Measurements from ENCODE around the gene IGLL1.
"Not testable (repeated sequence)": the region's sequence is repeated elsewhere in the genome, so short reads cannot be mapped to it uniquely, and the experiment has no call there.

Gene IGLL1

DNA sequence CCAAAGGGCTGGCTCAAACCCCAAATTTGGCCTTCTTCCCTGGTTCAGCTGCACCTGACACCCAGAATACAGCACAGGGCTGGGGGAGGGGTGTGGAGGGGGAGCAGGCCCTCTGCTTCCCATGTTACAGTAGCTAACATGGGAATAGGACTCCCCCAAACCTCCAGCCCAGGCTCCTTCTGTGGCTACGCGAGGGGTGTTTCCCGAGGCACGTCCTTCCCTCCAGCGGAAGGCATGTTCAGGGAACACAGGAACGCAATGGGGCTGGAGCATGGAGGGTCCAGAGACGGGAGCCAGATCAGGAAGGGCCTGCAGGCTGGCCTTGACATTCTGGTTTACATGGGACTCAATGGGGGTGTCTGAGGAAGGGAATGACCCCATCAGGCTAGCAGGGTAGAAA lies 11.8 kb upstream of the IGLL1 start:
- no peak for DNase-seq (ENCODE audit: low read depth in 4 of 4, low spot score in 1 of 4)

DNA sequence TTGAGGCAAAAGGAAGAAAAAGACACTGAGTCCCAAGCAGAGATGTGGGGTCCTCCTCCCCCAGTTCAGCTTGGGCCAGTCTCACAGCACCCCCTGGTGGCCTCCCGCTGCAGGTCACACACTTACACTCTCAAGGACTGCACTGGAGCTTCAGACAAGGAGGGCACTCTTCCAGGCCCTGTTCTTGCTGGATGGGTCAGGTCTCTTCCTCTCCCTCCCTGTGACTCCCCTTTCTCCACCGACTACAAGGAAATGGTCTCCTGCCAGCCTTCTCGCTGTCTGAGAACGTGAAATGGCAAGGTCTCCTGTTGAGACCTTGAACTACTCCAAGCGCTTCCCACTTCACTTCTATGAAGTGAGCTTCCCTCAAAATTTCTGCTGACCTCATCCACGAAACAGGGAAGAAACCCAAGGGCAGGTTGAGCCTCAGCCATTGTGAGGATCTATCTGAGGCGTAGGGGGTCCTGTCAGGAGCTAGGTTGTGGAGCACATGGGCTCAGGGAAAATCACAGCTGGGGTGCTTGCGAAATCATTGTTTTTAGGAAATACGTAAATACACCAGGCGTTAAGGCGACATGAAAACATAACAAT lies 11.2 kb upstream of the IGLL1 start:
- DNase-seq (ENCODE audit: low read depth in 4 of 4, low spot score in 1 of 4), result peak; percentile 11 to 50 (median 28)

DNA sequence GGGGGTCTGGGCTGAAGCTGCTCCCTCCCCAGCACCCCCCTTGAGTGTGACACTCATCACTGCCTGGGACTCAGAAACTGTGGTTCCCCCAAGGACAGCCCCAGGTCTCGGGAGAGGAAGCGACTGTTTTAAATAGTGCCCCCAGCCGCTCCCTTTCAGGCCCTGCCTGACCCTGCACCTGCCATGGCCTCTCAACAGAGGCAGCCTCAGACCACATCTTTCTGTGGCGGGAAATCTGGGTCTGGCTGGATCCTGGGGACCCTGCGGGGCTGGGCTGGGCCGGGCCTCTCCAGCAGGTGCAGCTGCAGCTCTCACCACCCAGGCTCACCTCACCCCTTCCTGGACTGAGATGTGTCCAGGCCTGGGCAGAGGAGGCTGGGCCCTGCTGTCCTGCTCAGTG lies 3.7 kb upstream of the IGLL1 start:
- no peak for DNase-seq (ENCODE audit: low read depth in 4 of 4, low spot score in 1 of 4)

DNA sequence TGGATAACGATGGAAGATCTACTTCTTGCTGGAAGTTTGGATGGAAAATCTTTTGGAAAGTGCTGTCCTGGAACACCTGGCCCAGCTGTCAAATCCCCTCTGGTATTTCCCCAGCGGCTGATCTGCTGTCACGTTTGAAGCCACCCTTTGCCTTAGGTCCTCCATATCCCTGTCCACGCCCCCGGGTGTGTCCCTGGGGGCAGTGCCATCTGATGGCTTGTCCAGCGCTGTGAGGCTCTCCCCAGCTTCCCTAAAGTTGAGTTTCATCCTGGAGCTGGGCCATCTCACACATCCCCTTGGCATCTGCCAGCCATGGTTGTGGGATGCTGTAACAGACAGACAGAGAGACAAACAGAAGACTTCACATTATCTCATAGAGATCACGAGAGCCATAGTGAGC lies 3.1 kb upstream of the IGLL1 start:
- no peak for DNase-seq (ENCODE audit: low read depth in 4 of 4, low spot score in 1 of 4)

DNA sequence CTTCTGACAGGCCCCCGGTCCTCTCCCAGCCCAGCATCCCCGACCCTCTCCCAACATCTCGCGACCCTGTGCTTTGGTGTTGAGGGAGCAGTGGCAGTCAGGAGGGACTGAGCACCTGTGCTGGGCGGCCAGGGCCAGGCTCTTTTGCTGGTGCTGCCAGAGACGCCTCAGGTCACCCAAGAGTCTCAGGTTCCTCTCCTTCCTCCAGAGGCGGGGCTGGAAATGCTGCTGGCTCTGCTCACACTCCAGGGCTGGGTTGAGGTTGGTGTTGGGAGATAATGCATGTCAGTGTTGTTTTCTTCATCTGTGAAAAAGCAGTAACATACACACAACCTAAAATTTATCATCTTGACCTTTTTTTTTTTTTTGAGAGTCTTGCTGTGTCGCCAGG lies 1.2 kb upstream of the IGLL1 start:
- DNase-seq (ENCODE audit: low read depth in 4 of 4, low spot score in 1 of 4), result no peak

DNA sequence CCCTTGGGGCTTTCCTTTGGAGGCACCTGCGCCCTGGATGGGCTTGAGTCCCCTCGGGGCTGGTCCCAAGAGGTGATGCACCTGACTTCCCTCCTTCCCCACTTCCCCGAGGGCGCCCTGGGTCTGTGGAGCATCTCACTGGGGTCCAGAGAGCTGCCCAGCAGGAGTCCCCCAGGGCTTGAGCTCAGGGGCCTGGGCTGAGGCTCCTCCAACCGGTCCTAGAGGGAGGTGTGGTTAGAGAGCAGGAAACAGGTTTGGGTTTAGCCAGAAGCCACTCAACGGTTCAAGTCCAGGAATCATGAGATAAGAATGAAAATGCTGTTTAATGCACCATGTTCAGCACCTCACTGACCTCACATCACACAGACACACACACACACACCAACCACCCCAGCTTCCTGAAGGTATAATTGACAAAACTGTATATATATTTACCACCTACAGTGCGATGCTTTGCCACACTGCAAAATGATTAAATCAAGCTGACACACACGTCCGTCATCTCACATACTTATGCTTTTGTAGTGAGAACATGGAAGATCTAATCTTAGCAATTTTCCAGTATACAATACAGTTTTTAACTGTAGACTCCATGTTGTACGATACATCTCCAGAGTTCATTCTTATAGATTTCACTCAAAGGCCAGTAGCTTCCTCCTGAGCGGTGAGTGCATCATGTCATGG lies 628 bp upstream of the IGLL1 start:
- no peak for DNase-seq (ENCODE audit: low read depth in 4 of 4, low spot score in 1 of 4)

DNA sequence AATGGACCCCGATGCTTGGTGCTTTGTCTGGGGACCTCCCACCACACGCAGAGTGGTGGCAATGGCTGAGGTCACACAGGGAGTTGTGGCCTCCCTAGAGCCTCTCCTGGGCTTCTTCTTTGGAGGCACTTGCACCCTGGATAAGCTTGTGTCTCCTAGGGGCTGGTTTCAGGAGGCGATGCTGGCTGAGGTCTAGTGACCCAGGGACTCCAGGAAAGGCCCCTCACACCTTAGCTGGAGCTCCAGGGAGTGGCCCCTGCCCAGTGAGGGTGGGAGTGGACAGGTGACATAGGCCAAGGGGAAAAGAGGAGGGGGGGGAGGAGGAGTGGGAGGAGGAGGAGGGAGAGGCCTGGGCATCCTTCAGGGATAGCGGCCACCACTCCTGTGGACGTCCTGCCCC lies 810 bp downstream of the IGLL1 start:
- DNase-seq (ENCODE audit: low read depth in 4 of 4, low spot score in 1 of 4), result no peak

DNA sequence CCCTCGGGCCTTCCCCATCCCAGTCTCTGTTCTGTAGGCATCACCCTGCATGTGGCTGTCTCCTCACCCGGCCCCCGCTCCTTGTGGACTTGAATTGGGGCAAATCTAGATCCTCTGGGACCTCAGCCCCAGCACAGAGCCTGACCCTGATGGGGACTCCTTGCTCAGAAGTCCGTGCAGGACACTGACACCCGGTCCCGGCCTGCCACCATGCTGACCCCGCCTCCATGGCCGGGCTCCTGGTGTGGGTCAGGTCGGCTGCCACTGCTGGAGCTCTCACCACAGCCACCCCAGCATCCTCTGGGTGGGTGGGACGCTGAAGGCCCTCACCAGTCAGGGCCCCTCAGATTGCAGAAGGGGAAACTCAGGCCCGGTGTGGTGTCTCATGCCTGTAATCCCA lies 1.8 kb downstream of the IGLL1 start:
- DNase-seq (ENCODE audit: low read depth in 4 of 4, low spot score in 1 of 4), result no peak

DNA sequence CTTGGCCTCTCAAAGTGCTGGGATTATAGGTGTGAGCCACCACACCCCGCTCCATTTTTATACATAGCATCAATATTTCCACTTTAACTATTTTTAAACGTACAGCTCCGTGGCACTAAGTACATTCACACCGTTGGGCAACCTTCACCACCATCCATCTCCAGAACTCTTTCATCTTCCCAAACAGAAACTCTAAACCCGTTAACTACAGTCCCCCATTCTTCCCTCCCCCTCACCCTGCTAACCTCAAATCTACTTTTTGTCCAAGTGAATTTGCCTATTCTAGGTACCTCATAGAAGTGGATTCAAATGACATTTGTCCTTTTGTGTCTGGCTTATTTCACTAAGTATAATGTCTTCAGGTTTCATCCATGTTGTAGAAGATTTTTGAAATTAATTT lies 3.4 kb downstream of the IGLL1 start:
- DNase-seq (ENCODE audit: low read depth in 4 of 4, low spot score in 1 of 4), result no peak

DNA sequence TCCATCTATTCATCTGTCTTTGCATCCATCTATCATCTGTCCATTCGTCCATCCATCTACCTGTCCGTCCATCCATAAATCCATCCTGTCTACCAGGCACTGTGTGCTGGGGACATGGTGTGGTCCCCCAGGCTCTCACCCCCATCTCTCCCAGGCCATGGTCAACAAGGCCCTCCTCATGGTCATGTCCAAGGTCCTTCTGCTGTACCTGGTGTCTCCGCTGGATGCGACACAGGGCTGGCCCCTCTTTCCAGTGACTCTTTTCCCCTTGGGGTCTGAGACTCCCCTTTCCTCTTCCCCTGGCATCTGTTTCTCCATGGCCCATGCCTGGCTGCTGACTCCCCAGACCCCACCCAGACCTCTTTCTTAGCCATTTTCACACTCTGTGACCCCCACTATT lies 4.5 kb downstream of the IGLL1 start:
- no peak for DNase-seq (ENCODE audit: low read depth in 4 of 4, low spot score in 1 of 4)

DNA sequence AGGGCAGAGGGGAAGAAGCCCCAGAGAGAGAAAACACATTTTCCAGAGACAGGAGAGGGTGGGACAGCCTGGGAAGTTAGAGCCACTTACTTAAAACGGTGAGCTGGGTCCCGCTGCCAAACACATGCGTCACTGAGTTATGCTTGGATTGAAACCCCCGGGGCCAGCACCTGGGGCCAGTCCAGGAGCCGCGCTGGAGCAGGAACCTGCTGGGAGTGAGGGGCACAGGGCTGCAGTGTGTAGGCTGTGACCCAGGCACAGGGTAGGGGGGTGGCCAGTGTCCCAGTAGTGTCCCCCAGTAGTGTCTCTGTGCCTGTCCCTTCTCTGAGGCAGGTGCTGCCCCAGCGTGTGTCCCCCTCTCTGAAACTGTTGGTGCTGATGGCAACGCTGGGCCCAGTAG lies 5.2 kb downstream of the IGLL1 start:
- no peak for DNase-seq (ENCODE audit: low read depth in 4 of 4, low spot score in 1 of 4)

DNA sequence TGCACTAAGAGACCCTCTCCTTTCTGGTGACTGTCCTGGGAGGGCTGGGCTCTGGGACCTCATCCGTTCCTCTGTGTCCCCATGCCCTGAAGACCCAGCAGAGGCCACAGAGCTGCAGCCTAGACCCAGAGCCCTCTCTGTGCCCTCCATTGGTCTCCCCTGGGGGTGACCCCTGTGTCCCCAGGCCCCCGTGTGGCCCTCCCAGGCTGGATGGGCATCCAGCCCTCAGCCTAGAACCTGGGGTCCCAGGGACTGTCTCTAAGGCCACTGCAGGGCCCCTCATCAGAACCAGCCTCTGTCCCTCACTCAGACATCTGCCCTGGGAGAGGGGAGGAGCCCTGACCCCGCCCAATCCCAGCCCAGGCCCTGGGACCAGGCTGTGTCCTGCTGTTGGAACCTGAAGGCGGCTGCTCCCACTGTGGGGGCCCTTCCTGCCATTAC lies 5.7 kb downstream of the IGLL1 start:
- DNase-seq (ENCODE audit: low read depth in 4 of 4, low spot score in 1 of 4), result no peak

DNA sequence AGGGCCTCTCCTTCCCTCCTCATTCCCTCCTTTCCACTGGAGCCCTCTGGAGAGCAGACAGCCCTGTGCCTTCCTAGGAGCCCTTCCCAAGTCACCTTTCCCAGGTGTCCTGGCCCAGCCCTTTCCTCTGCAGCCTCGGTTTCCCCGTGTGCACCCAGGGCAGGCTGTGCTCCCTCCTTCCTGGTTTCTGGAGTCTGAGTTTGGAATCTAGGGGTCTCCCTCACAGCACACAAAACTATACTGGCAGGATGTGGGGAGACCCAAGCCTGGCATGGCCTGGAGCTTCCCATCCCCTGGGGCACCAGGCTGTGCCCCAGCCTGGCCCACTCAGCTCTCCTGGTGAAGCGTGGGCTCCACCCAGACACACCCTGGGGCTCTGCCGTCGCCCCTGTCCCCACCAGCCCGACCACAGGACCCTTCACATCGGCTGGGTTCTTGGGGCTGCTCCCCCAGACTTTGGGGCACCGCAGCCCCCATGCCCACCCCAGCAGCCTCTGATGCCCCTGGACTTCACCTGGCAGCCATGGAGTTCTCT lies 6.3 kb downstream of the IGLL1 start:
- not testable (repeated sequence) for DNase-seq (ENCODE audit: low read depth in 4 of 4, low spot score in 1 of 4)

DNA sequence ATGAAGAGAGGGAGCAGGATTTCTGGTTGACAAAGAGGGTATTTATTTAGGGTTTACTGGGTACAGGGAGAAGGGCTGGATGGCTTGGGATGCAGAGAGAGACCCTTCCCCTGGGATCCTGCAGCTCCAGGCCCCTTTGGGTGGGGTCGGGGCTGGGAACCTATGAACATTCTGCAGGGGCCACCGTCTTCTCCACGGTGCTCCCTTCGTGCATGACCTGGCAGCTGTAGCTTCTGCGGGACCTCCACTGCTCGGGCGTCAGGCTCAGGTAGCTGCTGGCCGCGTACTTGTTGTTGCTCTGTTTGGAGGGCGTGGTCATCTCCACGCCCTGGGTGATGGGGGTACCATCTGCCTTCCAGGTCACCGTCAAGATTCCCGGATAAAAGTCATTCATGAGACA lies 7.0 kb downstream of the IGLL1 start:
- not testable (repeated sequence) for DNase-seq (ENCODE audit: low read depth in 4 of 4, low spot score in 1 of 4)

DNA sequence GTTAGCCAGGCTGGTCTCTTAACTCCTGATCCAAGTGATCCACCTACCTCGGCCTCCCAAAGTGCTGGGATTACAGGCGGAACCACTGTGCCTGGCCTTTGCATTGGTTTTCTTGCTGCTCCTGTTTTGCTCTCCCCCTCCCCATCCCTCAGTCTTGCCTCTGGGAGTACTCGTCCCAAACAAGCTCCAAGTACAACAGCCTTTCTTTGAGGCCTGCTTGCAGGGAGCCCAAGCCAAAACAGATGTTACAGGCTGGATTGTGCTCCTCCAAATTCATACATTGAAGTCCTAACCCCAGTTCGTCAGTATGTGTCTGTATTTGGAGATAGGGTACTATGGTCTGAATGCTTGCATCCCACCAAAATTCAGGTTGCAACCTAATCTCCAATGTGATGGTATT lies 8.6 kb downstream of the IGLL1 start:
- no peak for DNase-seq (ENCODE audit: low read depth in 4 of 4, low spot score in 1 of 4)

DNA sequence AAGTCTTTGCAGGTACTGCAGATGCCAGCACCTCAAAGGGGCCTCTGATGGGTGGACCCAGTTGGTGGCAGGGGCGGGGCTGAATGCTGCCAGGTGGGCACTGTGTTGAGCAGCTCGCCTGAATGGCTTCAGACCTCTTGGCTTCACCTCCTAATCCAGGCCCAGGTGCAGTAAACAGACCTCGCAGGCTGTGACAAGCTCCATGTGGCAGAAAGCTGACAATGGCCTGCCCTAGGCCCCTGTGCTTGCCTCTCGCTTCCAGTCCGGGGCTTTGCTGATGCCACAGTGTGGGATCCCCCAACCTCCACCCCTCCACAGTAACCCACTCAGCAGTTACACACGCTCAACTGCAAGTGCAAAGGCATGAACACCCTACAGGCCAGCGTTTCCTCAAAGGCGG lies 9.4 kb downstream of the IGLL1 start:
- DNase-seq (ENCODE audit: low read depth in 4 of 4, low spot score in 1 of 4), result no peak

DNA sequence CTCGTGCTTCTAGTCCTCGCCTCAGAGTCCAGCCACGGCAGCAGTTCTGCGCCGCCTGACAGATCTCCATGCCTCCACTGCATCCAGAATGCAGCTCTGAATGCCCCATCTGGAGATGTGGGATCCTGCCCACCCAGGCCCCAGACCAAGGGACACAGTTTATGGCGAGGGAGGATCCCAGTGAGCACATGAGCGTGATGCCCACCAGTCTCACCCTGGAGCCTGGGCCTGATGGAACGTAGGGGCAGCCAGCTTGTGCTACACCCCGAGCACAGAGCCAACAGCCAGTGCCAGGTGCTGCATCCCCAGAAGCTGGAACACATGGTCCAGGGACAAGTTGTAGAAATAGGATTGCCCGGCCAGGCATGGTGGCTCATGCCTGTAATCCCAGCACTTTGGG lies 10.4 kb downstream of the IGLL1 start:
- DNase-seq (ENCODE audit: low read depth in 4 of 4, low spot score in 1 of 4), result no peak

DNA sequence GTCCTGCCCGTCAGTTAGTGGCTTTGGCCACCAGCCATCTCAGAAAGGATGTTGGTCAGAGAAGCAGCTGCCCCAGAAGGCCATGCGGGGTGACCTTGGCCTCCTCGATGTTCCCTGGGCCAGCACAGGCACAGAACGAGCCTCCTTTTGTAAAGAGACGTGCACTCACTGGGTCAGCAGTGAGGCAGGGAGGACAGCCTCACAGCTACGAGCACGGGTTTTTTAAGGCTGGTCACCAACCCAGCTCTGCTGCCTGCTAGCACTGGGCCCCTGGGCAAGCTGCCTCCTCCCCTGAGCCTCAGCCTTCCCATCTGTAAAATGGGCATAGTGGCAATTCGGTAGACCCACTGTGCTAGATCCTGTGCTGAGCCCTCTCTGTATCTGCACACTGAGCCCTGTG lies 10.8 kb downstream of the IGLL1 start:
- no peak for DNase-seq (ENCODE audit: low read depth in 4 of 4, low spot score in 1 of 4)

DNA sequence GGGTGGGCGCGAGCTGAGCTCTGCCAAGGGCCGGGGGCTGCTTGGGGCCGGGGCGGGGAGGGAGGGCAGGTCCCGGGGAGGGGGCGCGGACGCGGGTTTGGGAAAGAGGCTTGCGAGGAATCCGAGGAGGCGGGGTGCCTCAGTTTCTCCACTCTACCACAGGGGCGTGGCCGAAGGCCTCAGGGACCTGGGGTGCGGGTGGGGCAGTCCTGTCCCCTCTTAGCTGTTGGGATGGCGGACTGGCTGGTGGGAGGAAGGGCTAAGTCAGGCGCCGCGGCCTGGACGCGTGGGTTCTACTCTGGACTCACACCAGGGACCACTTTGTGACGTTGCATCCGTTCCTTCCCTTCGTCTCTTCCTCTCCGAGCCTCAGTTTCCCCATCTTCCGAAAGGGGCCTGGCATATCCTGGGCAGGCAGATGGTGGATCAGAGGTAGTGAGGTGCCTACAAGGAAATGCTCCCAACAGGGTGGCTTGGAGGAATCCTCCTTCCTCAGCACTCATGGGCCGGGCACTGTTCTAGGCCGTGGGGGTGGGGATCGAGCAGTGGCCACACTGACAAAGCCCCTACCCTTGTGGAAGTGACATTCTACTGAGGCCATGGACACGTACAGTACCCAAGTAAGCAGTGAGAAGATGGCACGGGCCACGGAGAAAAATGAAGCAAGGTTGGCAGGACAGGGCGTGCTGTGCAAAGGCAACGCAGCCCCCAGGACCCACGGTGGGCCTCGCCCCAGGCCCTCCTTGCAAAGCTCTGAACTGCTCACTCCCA lies 13.2 kb downstream of the IGLL1 start:
- DNase-seq (ENCODE audit: low read depth in 4 of 4, low spot score in 1 of 4), result no peak

DNA sequence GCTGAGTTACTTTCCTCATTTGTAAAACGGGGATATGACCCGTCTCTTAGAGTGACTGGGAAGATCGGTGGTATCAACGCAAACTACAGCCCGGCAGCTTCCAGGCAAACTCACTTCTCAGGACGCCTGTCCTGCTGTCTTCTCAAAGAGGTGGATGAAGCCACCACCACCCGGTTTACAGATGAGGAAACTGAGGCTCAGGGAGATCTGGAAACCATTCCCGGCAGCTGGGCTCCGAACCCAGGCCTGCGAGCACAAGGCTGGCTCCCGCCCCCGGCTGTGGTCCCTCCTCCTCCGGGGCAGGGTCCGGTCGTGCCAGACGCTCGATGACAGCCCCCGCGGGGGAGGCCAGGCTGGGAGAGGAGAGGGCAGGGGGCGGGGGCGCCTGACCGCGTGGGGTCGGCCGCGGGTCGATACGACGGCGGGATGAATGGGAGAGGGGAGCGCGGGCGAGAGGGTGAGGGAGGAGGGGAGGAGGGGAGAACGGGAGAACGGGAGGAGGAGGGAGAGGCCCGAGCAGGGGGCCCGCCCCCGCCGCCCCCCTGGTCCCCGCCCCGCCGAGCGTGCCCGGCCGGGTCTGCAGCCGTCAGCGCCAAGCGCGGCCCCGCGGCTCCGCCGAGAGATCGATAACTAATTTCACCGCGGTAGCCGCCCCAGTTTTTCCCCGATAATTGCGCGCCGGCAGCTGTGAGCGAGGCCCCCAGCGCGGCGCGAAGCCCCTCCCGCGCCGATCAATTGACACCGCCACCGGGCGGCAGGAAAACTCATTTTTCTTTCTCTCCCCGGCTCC lies 14.0 kb downstream of the IGLL1 start:
- no peak for DNase-seq (ENCODE audit: low read depth in 4 of 4, low spot score in 1 of 4)

DNA sequence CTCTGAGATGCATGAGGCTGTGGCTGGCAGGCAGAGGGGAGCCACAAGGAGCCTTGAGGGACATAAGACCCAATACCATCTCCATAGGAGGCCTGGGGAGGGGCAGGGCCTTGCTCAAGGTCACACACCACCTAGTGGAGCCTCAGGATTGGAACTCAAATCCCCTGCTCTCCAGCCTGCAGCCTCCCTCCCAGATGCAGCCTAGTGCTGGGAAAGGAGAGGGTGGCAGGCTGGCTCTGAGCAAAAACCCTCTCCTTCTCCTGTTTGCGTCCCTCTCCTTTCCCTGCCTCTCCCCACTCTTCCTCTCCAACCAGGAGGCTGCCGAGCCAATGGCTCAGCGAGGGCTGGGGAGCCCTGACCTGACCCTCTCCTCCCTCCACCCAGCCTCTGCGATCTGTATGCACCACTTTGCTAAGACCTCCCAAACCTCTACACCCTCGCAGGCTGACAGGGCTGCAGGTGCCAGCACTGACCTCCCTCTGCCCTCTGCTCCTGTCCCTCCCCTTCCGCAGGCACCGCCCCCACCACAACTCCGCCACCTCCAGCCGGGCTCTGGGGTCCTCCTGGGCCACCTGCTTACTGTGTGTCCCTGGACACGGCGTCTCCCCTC lies 14.7 kb downstream of the IGLL1 start:
- DNase-seq (ENCODE audit: low read depth in 4 of 4, low spot score in 1 of 4), result no peak
